A673 (cell line): ENCODE data around the gene TRAF6. TPM values are rescaled to one million over a fixed set of nuclear protein-coding genes. Genes with fewer than 3 reads are reported as not detected.

ENCODE experiments used
- BruUV-seq: library from RNA; stranded (reverse); fragments of 400-500 nt; replicated peaks from 2 replicates; lab custom pipeline; 2021; lab: Mats Ljungman, UMichigan
- CTCF ChIA-PET: fragments of 300-600 bp; sonication (Branson Sonifier 250); formaldehyde crosslinking; loops from one replicate; lab custom pipeline; 2022; ENCODE audit warnings: antibody characterized with exemption; lab: Charles Lee
- POLR2A ChIA-PET: fragments of 300-600 bp; sonication (Branson Sonifier 250); formaldehyde crosslinking; loops from one replicate; lab custom pipeline; 2022; ENCODE audit warnings: antibody characterized with exemption; ENCODE audit not compliant: low non-redundant PET; lab: Charles Lee
- DNase-seq: peaks from one replicate; pipeline ENCODE4 v3.0.0-alpha.2; 2015; ENCODE audit warnings: low spot score
- H3K27ac ChIP-seq: fragments of 200-600 bp; sonication (generic); 2 replicates; pipeline ENCODE4 v1.5.1; 2016; ENCODE audit warnings: mixed run types, low read depth, mild to moderate bottlenecking, mixed read lengths, antibody characterized with exemption, low read length; ENCODE audit not compliant: poor library complexity, severe bottlenecking
- H3K27me3 ChIP-seq: fragments of 200-600 bp; sonication (generic); replicated peaks from 2 replicates; pipeline ENCODE4 v1.6.1; 2017; ENCODE audit warnings: mixed run types, low read depth, mild to moderate bottlenecking, mixed read lengths, antibody characterized with exemption, low read length; ENCODE audit not compliant: insufficient read depth, poor library complexity
- H3K36me3 ChIP-seq: fragments of 200-600 bp; sonication (generic); 2 replicates; pipeline ENCODE4 v1.6.1; 2016; ENCODE audit warnings: mixed run types, mild to moderate bottlenecking, mixed read lengths, antibody characterized with exemption, low read length; ENCODE audit not compliant: insufficient read depth, poor library complexity, severe bottlenecking
- H3K4me1 ChIP-seq: fragments of 200-600 bp; sonication (generic); 2 replicates; pipeline ENCODE4 v1.6.1; 2017; ENCODE audit warnings: mixed run types, mild to moderate bottlenecking, mixed read lengths, antibody characterized with exemption, low read length; ENCODE audit not compliant: insufficient read depth, poor library complexity, severe bottlenecking
- H3K4me3 ChIP-seq: fragments of 200-600 bp; sonication (generic); 2 replicates; pipeline ENCODE4 v1.5.1; 2016; ENCODE audit warnings: low read depth, mixed run types, mild to moderate bottlenecking, mixed read lengths, low read length; ENCODE audit not compliant: poor library complexity, severe bottlenecking
- H3K9me3 ChIP-seq: fragments of 200-600 bp; sonication (generic); 2 replicates; pipeline ENCODE4 v1.6.1; 2016; ENCODE audit warnings: mixed run types, low read depth, mild to moderate bottlenecking, mixed read lengths, antibody characterized with exemption, low read length; ENCODE audit not compliant: poor library complexity, severe bottlenecking
- CTCF ChIP-seq: fragments of 300-800, 200-600 bp; sonication (generic); conservative IDR thresholded peaks from 2 replicates; pipeline ENCODE4 v1.5.1; 2017; ENCODE audit warnings: low read depth, mild to moderate bottlenecking, antibody characterized with exemption, low read length, moderate library complexity, mixed read lengths
- EZH2 ChIP-seq: fragments of 200-600 bp; sonication (generic); IDR thresholded peaks from 2 replicates; pipeline ENCODE4 v1.6.1; 2017; ENCODE audit warnings: borderline replicate concordance, low read depth, mild to moderate bottlenecking, mixed read lengths, antibody characterized with exemption, low read length; ENCODE audit not compliant: poor library complexity, severe bottlenecking
- intact Hi-C: fragments of 100-400 bp; cut with micrococcal nuclease; formaldehyde crosslinking; loops from one replicate; pipeline ENCODE4 v1.10.0; 2022; ENCODE audit not compliant: unreplicated experiment
- total RNA-seq: library from RNA; stranded (reverse); gene quantifications from 2 replicates; pipeline ENCODE4 v1.2.3, GENCODE V29; 2021

TRAF6 gene
- total RNA-seq, 1 experiment from 2014 or later: 28.6 TPM

GRCh38 chr11:36467012-36467411 lies 43.1 kb downstream of the TRAF6 start:
- H3K27me3 ChIP-seq: no peaks in the 10 kb centered on the region
- POLR2A ChIA-PET: interaction anchor here (0.6 kb wide), 1 partner anchor 122 kb away, joined by 3 read pairs; no protein-coding TSS in a partner anchor
- intact Hi-C loops: no loop called here

GRCh38 chr11:36465449-36466163 lies 44.5 kb downstream of the TRAF6 start:
- TF ChIP-seq CTCF (no peak), EZH2 (no peak)
- Histone ChIP-seq H3K36me3 (no peaks in the 10 kb centered on the region), H3K4me3 (no peak overlapping the region), H3K4me1 (peaks cover 11% of the 10 kb centered on the region), H3K9me3 (no peaks in the 10 kb centered on the region), H3K27ac (no peak overlapping the region), H3K27me3 (no peaks in the 10 kb centered on the region)
- ChIA-PET CTCF (no interaction called here), POLR2A (no interaction called here)
- BruUV-seq: no TSS peak
- intact Hi-C loops: no loop called here
- DNase-seq: no peak

More at GRCh38 chr11:36467012-36467411, 43.1 kb downstream of the TRAF6 start:
- Histone ChIP-seq H3K36me3 (no peaks in the 10 kb centered on the region), H3K4me1 (peaks cover 11% of the 10 kb centered on the region), H3K9me3 (no peaks in the 10 kb centered on the region), H3K27ac (no peak overlapping the region), H3K4me3 (no peak overlapping the region)
- CTCF ChIA-PET: interaction anchor here (1.7 kb wide), 1 partner anchor 175 kb away, joined by 5 read pairs; no protein-coding TSS in a partner anchor
- no TSS peak for BruUV-seq
- DNase-seq: no peak
- TF ChIP-seq CTCF: no peak
- TF ChIP-seq EZH2: no peak

GRCh38 chr11:36464720-36465119 lies 45.4 kb downstream of the TRAF6 start:
- H3K27me3 ChIP-seq: no peaks in the 10 kb centered on the region
- no peaks in the 10 kb centered on the region for H3K36me3 ChIP-seq
- CTCF ChIA-PET: no interaction called here
- BruUV-seq: no TSS peak
- TF ChIP-seq CTCF (no peak), EZH2 (no peak)
- intact Hi-C loops: no loop called here
- no peak overlapping the region for H3K27ac ChIP-seq
- POLR2A ChIA-PET: interaction anchor here (0.5 kb wide), 1 partner anchor 1465 kb away, joined by 3 read pairs; no protein-coding TSS in a partner anchor
- H3K4me3 ChIP-seq: no peak overlapping the region
- H3K9me3 ChIP-seq: no peaks in the 10 kb centered on the region
- H3K4me1 ChIP-seq: peaks cover 2% of the 10 kb centered on the region
- no peak for DNase-seq
